Measurements from ENCODE around the gene GRXCR2. TPM values are rescaled to one million over a fixed set of nuclear protein-coding genes. Genes with fewer than 3 reads are reported as not detected.
A peak's percentile ranks its signal among the peaks of the same experiment; 100 is the strongest.
"Not testable (repeated sequence)": the region's sequence is repeated elsewhere in the genome, so short reads cannot be mapped to it uniquely, and the experiment has no call there.

GRXCR2 gene
- total RNA-seq, 1 donor from 2014 or later = not detected

- no peak overlapping the region for H3K27ac ChIP-seq
- no peak for TF ChIP-seq EZH2 (IDR thresholded peaks at IDR 0.05)
- no peak for TF ChIP-seq EZH2phosphoT487 (IDR thresholded peaks at IDR 0.05)
- TF ChIP-seq CTCF (IDR thresholded peaks at IDR 0.05) = no peak
- H3K4me1 ChIP-seq = peaks cover 5% of the 10 kb centered on the region
- no peaks in the 10 kb centered on the region for H4K20me1 ChIP-seq (ENCODE audit: low read depth)
- H3K36me3 ChIP-seq = no peaks in the 10 kb centered on the region
- H3K79me2 ChIP-seq (ENCODE audit: low read depth) = no peaks in the 10 kb centered on the region
- H3F3A ChIP-seq (ENCODE audit: low read depth) = peaks cover 6% of the 10 kb centered on the region
- peaks cover 15% of the 10 kb centered on the region for H3K4me1 Mint-ChIP-seq
- no peaks in the 10 kb centered on the region for H3K9me3 Mint-ChIP-seq
- H3K4me3 ChIP-seq = no peak overlapping the region
- H3K36me3 Mint-ChIP-seq = no peaks in the 10 kb centered on the region
- no peak overlapping the region for H3K27ac Mint-ChIP-seq
- no peaks in the 10 kb centered on the region for H3K9me3 ChIP-seq (ENCODE audit: low read depth)
- no peak for DNase-seq (ENCODE audit: low spot score)
- H3K9ac ChIP-seq = no peak overlapping the region
- H3K27me3 ChIP-seq = peaks cover 7% of the 10 kb centered on the region
- H3K27me3 Mint-ChIP-seq (ENCODE audit: insufficient read depth, low read depth) = peaks cover 11% of the 10 kb centered on the region
- no peak overlapping the region for H3K4me2 ChIP-seq
- no peak overlapping the region for H3K4me3 Mint-ChIP-seq
- no peak overlapping the region for H2AFZ ChIP-seq (replicated peaks)
Observed at GRCh38 chr5:145840458-145841132, 32.2 kb downstream of the GRXCR2 start.

GRCh38 chr5:145838276-145838675, 34.5 kb downstream of the GRXCR2 start:
- H3K9me3 Mint-ChIP-seq = no peaks in the 10 kb centered on the region
- H3K36me3 Mint-ChIP-seq = no peaks in the 10 kb centered on the region
- Histone ChIP-seq H4K20me1 (ENCODE audit: low read depth) (no peaks in the 10 kb centered on the region), H3K4me3 (no peak overlapping the region), H2AFZ (replicated peaks) (no peak overlapping the region), H3K27me3 (peaks cover 21% of the 10 kb centered on the region), H3K27ac (no peak overlapping the region), H3K4me2 (no peak overlapping the region), H3K4me1 (peaks cover 8% of the 10 kb centered on the region), H3K36me3 (no peaks in the 10 kb centered on the region), H3K9ac (no peak overlapping the region), H3F3A (ENCODE audit: low read depth) (peaks cover 6% of the 10 kb centered on the region), H3K79me2 (ENCODE audit: low read depth) (no peaks in the 10 kb centered on the region), H3K9me3 (ENCODE audit: low read depth) (no peaks in the 10 kb centered on the region)
- peaks cover 26% of the 10 kb centered on the region for H3K4me1 Mint-ChIP-seq
- peak; percentile 49 for DNase-seq (ENCODE audit: low spot score)
- peaks cover 11% of the 10 kb centered on the region for H3K27me3 Mint-ChIP-seq (ENCODE audit: insufficient read depth, low read depth)
- TF ChIP-seq EZH2 (IDR thresholded peaks at IDR 0.05) (no peak), CTCF (IDR thresholded peaks at IDR 0.05) (no peak), EZH2phosphoT487 (IDR thresholded peaks at IDR 0.05) (no peak)
- H3K27ac Mint-ChIP-seq = no peak overlapping the region
- no peak overlapping the region for H3K4me3 Mint-ChIP-seq

- H3K27me3 Mint-ChIP-seq (ENCODE audit: insufficient read depth, low read depth) = peaks cover 13% of the 10 kb centered on the region
- not testable (repeated sequence) for H2AFZ ChIP-seq (replicated peaks); H3K27ac ChIP-seq
Observed at GRCh38 chr5:145836241-145836640, 36.6 kb downstream of the GRXCR2 start.

GRCh38 chr5:145835848-145836239, 37.0 kb downstream of the GRXCR2 start:
- no peaks in the 10 kb centered on the region for H4K20me1 ChIP-seq (ENCODE audit: low read depth)
- H3K27me3 ChIP-seq = peaks cover 21% of the 10 kb centered on the region
- peak overlapping the region; percentile 81 for H3K4me3 Mint-ChIP-seq
- peaks cover 8% of the 10 kb centered on the region for H3K4me1 ChIP-seq
- no peak for TF ChIP-seq EZH2 (IDR thresholded peaks at IDR 0.05)
- no peaks in the 10 kb centered on the region for H3K36me3 Mint-ChIP-seq
- peak overlapping the region; percentile 84 for H2AFZ ChIP-seq (replicated peaks)
- H3K9me3 ChIP-seq (ENCODE audit: low read depth) = no peaks in the 10 kb centered on the region
- peaks cover 6% of the 10 kb centered on the region for H3F3A ChIP-seq (ENCODE audit: low read depth)
- H3K27me3 Mint-ChIP-seq (ENCODE audit: insufficient read depth, low read depth) = peaks cover 13% of the 10 kb centered on the region
- H3K79me2 ChIP-seq (ENCODE audit: low read depth) = no peaks in the 10 kb centered on the region
- H3K9ac ChIP-seq = no peak overlapping the region
- H3K4me2 ChIP-seq = peak overlapping the region; percentile 75
- H3K36me3 ChIP-seq = no peaks in the 10 kb centered on the region
- peaks cover 26% of the 10 kb centered on the region for H3K4me1 Mint-ChIP-seq
- peak; percentile 13 for DNase-seq (ENCODE audit: low spot score)
- H3K27ac Mint-ChIP-seq = no peak overlapping the region
- no peaks in the 10 kb centered on the region for H3K9me3 Mint-ChIP-seq
- H3K4me3 ChIP-seq = peak overlapping the region; percentile 52
- H3K27ac ChIP-seq = no peak overlapping the region

More at GRCh38 chr5:145836241-145836640, 36.6 kb downstream of the GRXCR2 start:
- not testable (repeated sequence) for H3K4me1 ChIP-seq; H3K9me3 ChIP-seq (ENCODE audit: low read depth); H4K20me1 ChIP-seq (ENCODE audit: low read depth); H3K4me2 ChIP-seq; H3K36me3 ChIP-seq; H3K79me2 ChIP-seq (ENCODE audit: low read depth); DNase-seq (ENCODE audit: low spot score); H3K27ac Mint-ChIP-seq; H3K9ac ChIP-seq; H3K4me3 ChIP-seq; H3K9me3 Mint-ChIP-seq; H3K36me3 Mint-ChIP-seq; H3F3A ChIP-seq (ENCODE audit: low read depth)
- H3K27me3 ChIP-seq = peaks cover 21% of the 10 kb centered on the region
- peaks cover 26% of the 10 kb centered on the region for H3K4me1 Mint-ChIP-seq
- peak overlapping the region; percentile 81 for H3K4me3 Mint-ChIP-seq
